GM21619 (cell line): Measurements from ENCODE around the gene RGMA.
A peak's percentile ranks its signal among the peaks of the same experiment; 100 is the strongest.
"Not testable (repeated sequence)": the region's sequence is repeated elsewhere in the genome, so short reads cannot be mapped to it uniquely, and the experiment has no call there.

Source experiments
- ATAC-seq: cut with Tn5 transposase; IDR thresholded peaks from one replicate; pipeline ENCODE4 v1.9.1; 2021; ENCODE audit not compliant: unreplicated experiment

Gene RGMA

DNA sequence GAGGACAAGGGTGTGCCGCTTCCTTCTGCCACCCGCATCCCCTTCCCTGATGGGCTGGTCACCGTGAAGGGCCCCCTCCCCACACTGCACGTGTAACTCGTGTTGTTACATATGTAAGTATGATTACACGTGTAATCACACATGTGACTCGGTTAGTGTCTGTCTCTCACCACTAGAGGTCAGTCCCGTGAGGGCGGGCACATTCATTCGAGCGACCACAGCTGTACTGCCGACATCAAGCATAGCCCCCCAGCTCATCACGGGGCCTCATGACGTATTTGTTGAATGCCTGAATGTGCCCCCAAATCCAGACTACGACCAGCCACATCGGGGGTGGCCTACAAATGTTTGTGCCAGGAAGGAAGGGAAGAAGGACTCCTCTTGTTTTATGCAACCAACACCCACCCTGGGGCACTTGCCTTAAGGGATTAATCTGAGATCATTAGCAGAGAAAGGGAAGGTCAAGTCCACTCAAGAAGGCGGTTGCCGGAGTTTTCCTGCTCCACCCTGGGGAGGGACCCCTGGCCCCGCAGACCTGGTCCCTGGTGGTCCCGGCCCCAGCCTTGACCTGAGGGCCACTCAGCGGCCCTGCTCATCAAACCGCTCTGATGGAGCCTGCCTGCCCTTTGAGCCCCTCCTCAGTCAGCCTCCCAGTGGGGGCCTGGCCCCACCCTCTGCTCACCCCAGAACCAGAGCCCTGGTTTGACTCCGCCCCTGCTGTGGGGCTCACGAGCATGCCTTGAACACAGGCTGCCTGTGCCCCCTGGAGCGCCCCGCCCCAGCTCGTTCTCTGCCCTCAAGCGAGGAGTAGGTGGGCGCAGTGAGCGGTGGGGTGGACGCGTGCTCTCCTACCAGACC is 52.8 kb downstream of the RGMA start:
- peak; percentile 91 for ATAC-seq

DNA sequence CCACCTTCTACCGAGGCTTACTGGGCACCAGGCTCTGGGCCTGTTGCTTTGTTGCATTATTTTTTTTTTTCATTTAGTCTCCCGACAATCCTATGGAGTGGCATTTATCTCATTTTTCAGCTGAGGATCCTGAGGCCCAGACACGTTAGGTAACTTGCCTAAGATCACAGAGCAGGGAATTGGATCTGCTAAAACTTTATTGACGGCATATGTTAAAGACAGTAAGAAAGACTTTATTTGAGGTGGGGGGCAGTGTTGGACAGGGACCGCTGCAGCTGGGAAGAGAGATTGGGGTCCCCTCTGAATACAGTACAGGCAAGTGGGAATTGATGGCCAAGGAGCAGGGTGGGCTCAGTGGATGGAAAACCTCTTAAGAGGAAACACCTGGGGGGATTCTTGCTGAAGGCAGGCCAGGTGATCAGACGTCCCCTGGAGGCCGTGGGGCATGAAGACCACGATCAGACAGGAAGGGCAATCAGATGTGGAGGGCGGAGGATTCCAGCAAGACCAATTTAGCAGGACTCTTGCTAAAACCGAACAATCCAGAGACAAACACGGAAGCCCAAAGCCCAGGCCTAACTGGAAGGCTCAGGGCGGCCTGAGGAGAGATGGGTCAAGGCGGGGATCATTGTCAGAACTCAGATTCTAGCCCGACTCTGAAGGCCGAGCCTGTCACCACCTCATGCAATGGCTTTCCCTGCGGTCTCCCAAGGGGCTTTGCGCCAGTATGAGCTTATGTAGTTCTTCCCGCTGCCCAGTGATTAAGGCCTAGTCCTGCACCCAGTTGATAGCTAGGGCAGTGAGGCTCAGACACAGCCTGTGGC is 53.7 kb downstream of the RGMA start:
- ATAC-seq = no peak

DNA sequence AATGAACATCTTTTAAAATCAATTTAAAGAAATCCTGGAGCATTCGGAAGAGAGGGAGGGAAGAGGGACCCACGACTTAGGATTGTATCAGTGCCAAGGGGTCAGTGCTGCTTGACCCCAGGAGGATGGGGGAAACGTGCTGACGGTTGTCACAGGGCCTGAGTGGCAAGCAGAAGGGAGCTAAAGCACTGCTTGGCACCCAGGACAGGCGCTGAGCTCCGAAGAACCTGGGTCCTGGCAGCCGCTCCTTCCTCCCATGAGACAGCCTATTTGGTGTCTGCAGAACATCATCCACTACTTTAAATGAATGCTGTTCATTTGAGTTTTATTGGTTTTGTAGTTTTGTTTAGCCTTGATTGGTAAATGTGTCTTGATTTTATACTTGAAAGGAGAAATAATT is 54.5 kb downstream of the RGMA start:
- ATAC-seq = no peak

DNA sequence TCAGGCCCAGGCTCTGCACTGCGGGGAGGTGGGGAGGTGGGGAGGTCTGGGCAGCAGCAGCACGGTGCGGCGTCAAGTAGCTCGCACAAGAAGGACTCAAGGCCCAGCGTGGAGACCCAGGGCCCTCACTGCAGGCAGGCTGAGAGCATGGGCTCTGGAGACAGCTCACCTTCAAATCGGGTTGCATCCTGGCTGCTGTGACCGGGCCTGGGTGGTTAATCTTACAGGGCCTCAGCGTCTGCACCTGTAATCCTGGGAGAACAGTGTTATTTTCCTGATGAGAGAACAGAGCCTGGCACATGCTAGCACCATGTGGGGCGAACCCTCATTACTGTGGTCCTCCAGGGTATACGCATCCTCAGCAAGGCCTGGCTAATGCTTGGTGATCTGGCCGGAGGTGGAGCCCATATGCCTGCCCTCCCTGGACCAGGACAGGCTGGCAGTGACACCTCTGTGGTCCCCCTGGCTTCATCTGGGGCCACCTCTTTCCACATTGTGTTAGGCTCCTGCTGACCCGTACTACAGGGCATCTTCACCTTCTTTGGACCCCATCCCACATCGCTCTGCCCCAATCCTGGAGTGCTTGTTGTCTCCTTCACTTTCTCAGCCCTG is 55.5 kb downstream of the RGMA start:
- no peak for ATAC-seq

DNA sequence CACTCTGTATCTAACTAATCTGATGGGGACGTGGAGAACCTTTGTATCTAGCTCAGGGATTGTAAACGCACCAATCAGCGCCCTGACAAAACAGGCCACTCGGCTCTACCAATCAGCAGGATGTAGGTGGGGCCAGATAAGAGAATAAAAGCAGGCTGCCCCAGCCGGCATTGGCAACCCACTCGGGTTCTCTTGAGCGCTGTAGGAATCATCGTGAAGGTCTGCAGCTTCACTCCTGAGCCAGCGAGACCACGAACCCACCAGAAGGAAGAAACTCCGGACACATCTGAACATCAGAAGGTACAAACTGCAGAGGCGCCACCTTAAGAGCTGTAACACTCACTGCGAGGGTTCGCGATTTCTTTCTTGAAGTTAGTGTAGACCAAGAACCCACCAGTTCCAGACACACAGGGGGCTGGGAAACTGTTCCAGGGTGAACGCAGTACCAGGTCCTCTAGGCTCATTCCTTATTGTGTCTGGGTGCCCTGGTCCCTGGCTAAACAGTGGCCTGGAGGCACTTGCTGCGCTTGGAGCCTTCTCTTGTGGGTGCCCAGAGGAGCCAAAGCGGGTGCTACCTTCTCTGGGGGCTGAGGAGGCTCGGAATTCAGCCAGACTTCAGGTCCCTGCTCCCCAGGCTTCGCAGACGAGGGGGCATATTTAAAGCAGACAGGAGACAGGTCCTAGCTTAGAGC is 56.4 kb downstream of the RGMA start:
- ATAC-seq = not testable (repeated sequence)

DNA sequence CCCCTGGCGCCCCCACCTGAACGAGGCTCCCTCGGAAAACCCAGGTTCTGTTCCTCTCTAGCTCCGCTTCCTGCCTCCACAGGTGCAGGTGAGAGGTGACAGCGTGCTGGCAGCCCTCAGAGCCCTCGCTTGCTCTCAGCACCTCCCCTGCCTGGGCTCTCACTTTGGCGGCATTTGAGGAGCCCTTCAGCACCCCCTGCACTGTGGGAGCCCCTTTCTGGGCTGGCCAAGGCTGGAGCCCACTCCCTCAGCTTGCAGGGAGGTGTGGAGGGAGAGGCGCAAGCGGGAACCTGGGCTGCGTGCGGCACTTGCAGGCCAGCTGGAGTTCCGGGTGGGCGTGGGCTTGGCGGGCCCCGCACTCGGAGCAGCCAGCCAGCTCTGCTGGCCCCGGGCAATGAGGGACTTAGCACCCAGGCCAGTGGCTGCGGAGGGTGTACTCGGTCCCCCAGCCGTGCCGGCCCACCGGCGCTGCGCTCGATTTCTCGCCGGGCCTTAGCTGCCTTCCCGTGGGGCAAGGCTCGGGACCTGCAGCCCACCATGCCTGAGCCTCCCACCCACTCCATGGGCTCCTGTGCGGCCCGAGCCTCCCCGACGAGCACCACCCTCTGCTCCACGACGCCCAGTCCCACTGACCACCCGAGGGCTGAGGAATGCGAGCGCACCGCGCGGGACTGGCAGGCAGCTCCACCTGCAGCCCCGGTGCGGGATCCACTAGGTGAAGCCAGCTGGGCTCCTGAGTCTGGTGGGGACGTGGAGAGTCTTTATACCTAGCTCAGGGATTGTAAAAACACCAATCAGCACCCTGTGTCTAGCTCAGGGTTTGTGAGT is 57.2 kb downstream of the RGMA start:
- not testable (repeated sequence) for ATAC-seq

DNA sequence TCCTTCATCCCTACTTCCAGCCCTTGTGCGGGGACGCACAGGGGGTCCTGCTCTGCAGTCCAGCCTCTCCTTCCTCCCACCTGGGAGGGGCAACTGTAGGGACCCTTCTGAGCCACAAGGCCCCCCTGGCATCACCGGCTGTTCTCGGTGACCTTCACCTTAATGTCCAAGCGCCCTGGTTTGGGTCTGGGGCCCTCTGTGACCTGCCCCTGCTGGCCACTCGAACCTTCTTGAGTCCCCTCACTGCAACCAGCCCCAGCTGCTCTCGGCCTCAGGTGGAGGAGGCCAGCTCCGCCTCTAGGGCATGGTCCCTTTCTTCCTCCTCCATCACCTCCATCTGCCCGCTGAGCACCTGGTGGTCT is 57.9 kb downstream of the RGMA start:
- no peak for ATAC-seq

DNA sequence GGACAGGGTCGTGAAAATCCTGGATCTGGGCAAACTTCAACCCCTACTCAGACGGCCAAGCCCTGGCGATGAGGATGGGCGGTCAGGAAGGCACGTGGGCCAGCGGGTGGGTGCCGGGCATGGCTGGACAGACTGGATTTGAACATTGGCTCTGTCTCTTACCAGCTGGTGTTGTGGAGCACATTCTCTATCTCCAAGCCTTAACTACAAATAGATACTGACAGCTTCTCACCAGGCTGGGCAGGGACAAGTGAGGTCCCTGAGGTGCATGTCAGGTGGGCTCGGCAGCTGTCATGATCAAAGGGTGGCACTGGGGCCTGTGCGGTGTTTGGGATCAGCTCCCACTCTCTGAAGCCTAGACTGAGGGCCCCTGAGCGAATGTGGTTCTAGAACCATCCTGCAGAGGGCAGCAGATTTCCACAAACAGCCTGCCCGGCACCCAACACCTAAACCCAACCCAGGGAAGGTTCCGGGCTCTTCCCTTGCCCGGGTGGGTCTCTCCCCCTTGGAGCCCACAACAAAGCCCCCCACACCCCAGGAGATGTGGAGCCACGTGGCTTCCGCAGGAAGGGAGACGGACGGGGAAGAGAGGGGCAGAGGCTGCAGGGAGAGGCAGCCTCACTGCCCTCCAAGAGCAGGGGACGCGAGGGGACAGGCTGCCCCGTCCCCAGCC is 58.4 kb downstream of the RGMA start:
- peak; percentile 84 for ATAC-seq

DNA sequence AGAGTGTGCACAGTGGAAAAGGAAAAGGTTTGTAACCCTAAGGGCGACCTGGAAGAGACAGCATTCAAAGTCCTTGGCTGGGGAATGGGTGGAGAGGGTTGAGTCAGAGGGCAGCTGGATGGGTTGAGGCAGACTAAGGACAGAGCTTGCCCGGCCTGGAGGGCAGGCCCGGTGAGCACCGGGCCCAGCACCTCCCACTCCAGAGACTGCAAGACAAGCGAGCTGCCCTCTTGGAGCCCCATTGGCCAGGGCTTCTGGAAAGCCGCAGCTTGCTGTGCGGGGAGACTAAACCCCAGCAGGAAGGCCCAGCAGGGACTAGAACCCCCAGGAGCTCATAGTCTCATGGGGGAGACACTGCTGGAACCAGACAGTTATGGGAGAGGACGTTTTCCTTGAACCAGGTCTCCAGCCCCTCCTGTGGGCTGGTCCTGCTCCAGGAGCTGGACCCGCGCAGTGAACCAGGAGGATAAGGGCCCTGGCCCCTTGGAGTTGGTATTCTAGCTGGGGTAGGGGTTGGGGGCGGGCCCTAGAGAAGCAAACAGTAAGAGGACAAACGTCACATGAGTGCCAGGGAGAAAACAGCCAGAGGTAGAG is 59.1 kb downstream of the RGMA start:
- no peak for ATAC-seq

DNA sequence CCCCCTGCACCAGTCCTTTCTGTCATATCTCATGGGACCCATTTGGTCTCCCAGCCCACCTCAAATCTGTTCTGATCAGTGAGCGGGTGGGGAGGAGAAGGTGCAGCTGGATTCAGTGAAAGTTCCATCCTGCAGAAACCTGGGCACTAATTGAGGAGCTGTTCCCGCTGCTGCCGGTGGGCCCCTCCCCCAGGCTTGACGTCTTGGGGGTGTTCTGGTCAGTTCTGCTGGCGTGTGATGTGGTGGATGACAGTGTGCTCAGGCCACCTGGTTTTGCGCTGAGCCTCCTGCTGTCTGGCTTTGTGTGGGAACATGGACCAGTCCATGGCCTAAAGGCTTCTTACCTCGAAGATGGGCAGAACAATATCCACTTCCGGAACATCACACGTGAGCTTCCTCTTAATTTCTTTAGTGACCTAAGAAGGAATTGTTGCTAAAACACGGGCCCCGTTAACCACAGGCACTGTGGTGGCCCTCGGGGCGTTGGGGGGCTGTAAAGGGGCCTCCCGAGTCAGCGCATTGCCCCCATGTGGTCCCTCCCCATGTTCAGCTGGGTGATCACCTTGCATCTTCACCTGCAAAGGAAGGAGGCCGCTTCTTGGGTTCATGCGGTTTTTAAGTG is 59.7 kb downstream of the RGMA start:
- ATAC-seq = no peak

DNA sequence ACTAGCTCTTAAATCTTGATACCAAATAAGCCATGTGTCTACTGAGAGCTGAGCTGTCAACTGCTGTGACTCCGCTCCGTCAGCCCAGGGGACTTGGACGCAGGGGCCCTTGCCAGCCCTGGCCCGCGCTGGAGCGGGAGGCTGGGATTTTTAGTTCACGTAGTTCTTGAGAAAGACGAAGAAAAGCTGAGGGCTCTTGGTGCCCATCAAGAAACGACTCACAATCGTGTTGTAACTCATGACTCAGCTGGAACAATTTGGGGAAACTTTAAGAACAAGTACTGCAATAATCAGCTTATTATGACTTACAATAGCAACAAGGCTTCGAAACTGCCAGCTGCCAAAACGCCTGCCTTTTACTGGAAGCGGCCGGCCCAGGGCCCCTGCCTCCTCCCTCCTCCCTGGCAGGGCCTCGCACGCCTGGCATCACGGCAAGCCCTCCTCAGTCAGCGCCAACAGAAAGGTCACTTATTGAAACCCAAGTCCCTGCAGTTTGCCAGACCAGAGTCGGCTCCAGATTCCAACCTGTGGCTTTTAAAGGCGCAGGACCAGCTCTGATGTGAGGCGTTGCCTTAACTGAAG is 60.3 kb downstream of the RGMA start:
- no peak for ATAC-seq

DNA sequence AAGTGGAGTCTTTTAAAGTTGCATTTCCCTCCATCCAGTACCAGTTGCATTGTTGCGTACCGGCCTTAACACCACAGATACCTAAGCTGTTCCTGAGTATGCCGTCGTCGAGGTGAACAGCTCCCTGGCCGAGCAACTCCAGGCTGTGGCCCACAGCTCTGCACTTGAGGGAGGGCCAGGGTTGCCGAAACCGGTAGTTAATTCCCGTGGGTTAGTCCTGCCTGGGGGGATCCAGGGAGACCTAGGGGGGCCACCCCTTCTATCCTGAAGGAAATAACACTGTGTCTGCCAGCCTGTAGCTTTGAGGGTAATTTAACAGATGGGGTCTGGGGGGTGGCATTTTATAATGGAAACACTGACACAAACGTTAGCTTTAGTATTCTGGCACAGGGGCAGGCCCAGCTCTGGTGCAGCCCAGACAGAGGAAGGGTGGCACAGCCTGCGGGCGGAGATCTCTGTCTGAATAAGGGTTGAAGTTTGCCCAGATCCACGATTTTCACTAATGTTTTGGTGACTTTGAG is 60.8 kb downstream of the RGMA start:
- no peak for ATAC-seq

DNA sequence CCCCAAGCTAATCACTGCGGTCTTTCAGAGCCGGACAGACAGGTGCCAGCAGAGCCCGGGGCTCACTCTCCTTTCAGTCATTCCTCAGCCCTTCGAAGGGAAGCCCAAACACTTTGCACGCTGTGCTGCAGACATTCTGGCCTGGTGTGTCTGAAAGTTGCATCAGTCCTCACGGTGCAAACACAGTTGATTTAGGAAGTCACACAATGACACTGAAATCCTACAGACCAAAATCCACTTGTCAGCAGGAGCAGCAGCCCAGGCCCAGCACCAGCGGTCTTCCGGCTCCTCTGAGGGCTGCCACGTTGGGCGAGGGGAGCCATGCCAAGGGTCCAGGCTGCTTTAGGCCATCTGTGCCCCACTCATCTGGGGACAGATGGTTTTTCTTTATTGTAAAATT is 61.6 kb downstream of the RGMA start:
- no peak for ATAC-seq

DNA sequence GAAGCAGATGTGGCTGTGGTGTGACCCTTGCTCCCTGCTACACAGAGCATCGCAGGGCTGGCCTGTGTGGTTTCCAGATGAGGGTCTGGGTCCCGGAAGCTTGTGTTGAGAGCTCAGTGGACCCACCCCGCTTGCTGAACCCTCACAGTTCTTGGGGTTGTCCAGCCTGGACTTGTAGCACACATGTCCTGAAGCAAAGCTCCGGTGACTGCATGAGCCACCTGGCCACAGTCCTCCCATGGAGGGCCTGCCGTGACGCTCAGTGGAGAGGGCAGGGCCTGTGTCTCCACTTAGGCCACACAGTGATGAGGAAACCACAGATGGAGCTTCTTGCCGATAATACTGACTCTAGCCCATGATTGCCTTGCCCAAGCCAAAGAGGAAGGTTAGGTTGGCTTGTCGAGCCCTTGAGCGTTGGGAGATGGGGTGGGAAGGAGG is 62.6 kb downstream of the RGMA start:
- ATAC-seq = no peak

DNA sequence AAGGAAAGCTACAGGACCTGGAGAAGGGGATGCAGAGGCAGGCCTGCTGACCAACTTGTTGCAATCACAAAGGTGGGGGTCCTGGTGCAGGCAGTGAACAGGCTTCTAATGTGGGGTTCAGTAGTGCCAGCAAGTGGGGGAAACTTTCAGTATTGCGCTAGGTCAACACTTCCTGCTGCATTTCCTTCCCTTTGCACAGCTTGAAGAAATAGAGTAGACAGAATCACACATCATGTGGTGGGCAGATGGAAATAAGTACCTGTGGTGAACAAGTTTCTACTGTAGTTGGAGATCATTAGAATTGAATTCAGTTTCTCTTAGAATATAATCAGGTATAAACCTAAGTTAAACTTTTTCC is 63.4 kb downstream of the RGMA start:
- no peak for ATAC-seq

DNA sequence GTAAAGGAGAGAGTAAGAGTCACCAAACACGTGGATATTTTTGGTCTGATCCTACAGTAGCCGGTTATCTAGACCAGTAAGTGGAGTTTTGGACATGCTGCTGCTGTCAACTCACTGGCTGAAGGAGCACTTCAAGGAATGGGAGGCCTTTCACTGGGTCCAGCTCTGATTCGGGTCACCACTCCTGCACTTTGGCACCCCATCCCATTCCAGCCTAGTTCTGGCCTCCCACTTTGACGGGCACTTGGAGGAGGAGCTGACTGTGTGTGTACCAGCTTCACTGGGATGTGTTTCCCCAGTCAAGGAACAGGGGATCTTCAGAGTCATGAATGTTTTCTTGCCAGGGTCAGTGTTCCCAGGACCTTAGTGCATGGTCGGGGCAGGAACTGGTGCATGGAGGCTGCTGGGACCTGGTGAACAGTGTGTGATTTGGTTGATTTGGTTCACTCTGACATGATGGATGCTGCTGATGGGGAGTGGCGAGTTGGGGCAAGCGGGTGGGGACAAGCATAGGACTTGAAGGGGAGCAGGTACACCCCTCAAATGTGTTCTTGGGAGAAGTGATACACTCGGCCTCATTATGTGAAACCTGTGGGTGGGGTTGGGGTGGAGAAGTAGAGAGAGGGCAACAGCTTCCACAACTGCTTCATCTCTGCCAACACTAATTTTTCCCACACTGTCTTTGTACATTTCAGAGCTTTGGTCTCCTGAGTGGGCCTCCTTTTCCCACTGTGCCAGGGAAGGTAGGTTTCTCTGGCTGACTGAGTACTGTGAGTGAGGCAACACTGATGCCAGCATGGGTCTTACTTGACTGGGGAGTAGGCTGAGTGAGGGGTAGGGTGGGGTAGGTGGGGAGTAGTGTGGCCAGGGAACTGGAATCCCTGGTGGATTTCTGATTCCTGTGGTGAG is 64.0 kb downstream of the RGMA start:
- no peak for ATAC-seq

DNA sequence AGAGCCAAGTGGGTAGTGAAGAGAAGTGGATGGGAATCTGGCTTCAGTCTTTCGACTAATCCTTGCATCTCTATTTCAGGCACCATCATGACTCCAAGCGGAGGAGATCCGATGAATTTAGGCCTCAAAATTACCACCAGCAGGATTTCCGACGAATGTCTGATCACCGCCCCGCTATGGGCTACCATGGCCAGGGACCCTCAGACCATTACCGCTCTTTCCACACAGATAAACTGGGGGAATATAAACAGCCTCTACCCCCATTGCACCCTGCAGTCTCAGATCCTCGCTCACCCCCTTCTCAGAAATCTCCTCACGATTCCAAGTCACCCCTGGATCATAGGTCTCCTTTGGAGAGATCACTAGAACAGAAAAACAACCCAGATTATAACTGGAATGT is 64.7 kb downstream of the RGMA start:
- no peak for ATAC-seq
